GM18519 (cell line): ENCODE results near the gene COL4A4.
A peak's percentile ranks its signal among the peaks of the same experiment; 100 is the strongest.

Experiments used
- ATAC-seq: cut with Tn5 transposase; IDR thresholded peaks from one replicate; pipeline ENCODE4 v1.9.1; 2021; ENCODE audit warnings: mild to moderate bottlenecking, moderate library complexity; ENCODE audit not compliant: unreplicated experiment, low FRiP score

Gene COL4A4

GRCh38 chr2:227163485-227163997, 464 bp downstream of the COL4A4 start:
- peak; percentile 47 for ATAC-seq

GRCh38 chr2:227161947-227162346, 2.1 kb downstream of the COL4A4 start:
- ATAC-seq = no peak

- ATAC-seq = no peak
These were observed 3.8 kb downstream of the COL4A4 start for GRCh38 chr2:227160164-227160563.

DNA sequence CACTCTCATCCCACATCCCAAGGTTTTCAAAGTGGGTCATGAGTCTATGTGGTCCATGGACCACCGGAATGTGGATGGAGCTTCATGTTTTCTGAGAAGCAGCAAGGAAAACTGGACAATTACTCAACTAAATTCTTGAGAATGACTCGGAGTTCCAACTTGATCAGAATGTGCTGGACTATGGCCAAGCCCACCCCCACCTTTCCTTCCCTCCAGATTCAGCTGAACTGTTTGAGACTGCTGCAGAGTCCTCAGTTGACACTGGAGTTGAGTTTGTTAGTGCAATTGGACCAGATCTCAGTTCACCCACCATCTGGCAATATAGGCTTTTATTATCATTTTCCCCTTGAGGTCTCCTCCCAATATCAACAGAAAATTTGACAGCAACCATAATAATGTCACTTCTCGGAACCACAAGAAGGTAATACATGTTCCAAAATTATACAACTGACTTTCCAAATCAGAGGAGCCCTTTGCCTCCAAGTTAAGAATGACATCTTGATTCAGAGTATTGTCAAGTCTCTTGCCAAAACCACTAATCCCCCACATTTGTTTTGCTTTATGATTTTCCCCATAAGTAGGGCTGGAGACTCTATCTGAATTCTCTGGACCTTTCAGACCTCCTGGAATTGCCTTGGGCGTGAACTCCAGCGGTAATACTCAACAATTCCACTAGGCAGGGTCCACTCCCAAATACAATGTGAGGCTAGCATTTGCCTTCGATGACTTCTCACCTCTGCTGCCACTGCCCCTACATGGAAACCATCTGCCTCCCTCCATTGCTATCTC, 8.8 kb downstream of the COL4A4 start:
- no peak for ATAC-seq

- ATAC-seq = no peak
These were observed 10.1 kb downstream of the COL4A4 start for GRCh38 chr2:227153758-227154486.

GRCh38 chr2:227153307-227153706, 10.7 kb downstream of the COL4A4 start:
- ATAC-seq = no peak

- ATAC-seq = no peak
These were observed 11.8 kb downstream of the COL4A4 start for GRCh38 chr2:227152093-227152766.

DNA sequence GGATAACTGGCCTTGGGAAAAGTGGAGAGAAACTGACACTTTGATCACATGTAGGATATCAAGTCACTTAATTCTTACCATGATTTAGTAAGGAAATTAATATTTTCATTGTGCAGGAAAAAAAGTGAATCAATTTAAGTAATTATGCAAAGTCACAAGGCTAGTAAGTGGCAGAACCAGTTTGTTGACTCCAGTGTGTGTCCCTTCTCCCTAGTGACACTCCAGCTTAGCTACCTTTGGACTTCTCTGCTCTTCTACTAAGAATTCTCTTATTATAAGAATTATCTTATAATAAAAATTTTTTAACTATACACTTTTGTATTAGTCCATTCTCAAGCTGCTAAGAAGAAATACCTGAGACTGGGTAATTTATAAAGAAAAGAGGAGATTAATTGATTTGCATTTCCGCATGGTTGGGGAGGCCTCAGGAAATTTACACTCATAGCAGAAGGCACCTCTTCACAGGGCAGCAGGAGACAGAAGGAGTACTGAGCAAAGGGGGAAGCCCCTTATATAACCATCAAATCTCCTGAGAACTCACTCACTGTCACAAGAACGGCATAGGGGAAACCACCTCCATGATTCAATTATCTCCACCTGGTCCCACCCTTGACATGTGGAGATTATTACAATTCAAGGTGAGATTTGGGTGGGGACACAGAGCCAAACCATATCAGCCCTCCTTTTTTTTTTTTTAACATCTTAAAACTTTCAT, 13.6 kb downstream of the COL4A4 start:
- no peak for ATAC-seq

DNA sequence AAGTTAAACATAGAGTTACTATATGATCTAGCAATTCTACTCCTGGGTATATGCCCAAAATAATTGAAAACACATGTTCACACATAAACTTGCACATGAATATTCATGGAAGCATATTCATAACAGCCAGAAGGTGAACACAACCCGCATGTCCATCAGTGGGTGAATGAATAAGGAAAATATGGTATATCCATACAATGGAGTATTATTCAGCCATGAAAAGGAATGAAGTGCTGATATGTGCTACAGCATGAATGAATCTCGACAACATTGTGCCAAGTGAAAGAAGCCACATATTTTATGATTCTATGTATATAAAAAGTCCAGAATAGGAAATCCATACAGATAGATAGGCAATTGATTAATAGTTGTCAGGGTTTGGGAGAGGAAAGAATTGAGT, 15.9 kb downstream of the COL4A4 start:
- no peak for ATAC-seq

GRCh38 chr2:227147023-227147422, 17.0 kb downstream of the COL4A4 start:
- no peak for ATAC-seq

- no peak for ATAC-seq
These were observed 17.5 kb downstream of the COL4A4 start for GRCh38 chr2:227146456-227146855.

- ATAC-seq = no peak
These were observed 20.1 kb downstream of the COL4A4 start for GRCh38 chr2:227143895-227144294.

DNA sequence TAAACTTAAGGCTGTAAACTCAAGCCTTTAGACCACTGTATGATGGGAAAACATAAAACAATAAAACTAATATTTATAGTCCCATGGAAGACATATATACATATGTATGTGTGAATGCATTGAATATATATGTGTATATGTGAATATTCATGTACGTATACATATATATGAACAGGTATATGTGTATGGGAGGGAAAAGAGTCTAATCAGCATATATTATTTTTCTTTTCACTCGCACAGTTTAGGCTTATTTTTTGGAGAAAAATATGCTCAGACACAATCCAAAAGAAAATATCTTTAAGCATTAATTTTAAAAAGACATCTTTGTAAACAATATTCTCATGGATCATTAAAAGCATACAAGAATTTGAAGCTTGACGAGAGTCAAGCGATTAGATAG, 22.7 kb downstream of the COL4A4 start:
- ATAC-seq = no peak

- no peak for ATAC-seq
These were observed 29.4 kb downstream of the COL4A4 start for GRCh38 chr2:227134591-227134990.

- no peak for ATAC-seq
These were observed 31.0 kb downstream of the COL4A4 start for GRCh38 chr2:227132986-227133385.

DNA sequence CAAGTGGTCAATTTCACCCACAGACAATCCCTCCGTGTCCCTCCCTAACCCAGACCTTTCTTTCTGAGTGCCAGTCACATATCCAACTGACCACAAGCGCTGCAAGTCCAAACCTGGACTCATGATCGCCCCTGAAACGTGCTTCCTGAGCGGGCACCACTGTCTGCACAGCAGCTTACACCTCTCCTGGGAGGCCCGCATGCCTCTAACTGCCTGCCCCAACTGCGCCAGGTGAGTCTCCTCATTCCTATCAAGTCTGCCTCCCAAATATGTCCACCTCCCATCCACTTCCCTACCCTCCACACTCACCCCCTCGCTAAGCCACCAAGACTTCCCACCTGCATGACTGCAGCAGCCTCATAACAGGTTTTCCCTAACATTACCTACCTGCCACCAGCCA, 33.4 kb downstream of the COL4A4 start:
- no peak for ATAC-seq

- no peak for ATAC-seq
These were observed 36.8 kb downstream of the COL4A4 start for GRCh38 chr2:227127201-227127600.

DNA sequence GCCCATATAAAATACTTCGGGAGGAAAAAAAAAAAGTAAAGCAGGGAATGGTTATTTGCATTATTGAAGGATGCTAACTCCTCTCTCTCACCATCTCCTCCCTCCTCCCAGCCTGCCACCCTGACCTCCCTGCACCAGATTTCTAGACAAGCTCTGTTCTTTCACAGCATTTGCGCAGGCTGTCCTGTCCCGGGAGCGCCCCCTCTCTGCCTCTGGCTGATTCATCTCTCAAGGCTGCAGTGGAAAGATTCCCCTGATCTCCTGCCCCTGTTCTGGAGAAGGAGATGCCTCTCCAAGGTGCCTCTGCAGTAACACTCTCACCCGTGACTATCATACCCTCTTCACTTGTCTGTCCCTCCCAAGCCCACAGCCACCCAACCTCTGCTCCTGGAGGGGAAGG, 38.5 kb downstream of the COL4A4 start:
- no peak for ATAC-seq

DNA sequence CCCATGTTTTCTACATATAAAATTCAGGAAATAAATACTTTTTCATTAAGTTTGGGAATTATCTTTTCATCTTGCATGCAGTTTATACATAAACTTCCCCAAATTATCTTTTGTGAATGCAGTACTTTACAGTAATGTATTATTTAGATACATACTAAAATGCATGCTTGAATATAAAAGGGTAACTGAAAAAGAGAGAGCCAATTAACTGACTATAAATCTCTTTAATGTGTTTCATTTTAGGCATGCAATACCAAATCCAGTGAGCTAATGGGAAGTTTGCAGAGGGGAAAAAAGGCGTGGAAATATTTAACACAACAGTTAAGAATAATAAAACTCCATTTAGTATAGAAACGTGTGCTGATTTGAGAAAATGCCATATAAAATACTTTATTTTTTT, 39.2 kb downstream of the COL4A4 start:
- no peak for ATAC-seq

GRCh38 chr2:227123697-227124096, 40.3 kb downstream of the COL4A4 start:
- no peak for ATAC-seq

GRCh38 chr2:227118353-227118752, 45.7 kb downstream of the COL4A4 start:
- no peak for ATAC-seq
